Stimulated activated CD4-positive, alpha-beta T cell treated with anti-CD3 and anti-CD28 coated beads, TNF-alpha, amount 100 ng/mL, for 48 hours (primary cell): Measurements from ENCODE around the gene ASPHD1.
"Not testable (repeated sequence)": the region's sequence is repeated elsewhere in the genome, so short reads cannot be mapped to it uniquely, and the experiment has no call there.

Source experiments
- DNase-seq, 3 donors: peaks; one replicate each; pipeline ENCODE4 v3.0.0-alpha.2; 2020; ENCODE audit warnings: low read depth in 3 of 3

The ASPHD1 gene, protein sequence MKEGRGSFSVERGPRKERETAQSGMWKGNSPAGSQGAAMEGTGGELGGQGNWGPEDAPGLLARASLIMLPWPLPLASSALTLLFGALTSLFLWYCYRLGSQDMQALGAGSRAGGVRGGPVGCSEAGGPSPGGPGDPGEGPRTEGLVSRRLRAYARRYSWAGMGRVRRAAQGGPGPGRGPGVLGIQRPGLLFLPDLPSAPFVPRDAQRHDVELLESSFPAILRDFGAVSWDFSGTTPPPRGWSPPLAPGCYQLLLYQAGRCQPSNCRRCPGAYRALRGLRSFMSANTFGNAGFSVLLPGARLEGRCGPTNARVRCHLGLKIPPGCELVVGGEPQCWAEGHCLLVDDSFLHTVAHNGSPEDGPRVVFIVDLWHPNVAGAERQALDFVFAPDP

DNA sequence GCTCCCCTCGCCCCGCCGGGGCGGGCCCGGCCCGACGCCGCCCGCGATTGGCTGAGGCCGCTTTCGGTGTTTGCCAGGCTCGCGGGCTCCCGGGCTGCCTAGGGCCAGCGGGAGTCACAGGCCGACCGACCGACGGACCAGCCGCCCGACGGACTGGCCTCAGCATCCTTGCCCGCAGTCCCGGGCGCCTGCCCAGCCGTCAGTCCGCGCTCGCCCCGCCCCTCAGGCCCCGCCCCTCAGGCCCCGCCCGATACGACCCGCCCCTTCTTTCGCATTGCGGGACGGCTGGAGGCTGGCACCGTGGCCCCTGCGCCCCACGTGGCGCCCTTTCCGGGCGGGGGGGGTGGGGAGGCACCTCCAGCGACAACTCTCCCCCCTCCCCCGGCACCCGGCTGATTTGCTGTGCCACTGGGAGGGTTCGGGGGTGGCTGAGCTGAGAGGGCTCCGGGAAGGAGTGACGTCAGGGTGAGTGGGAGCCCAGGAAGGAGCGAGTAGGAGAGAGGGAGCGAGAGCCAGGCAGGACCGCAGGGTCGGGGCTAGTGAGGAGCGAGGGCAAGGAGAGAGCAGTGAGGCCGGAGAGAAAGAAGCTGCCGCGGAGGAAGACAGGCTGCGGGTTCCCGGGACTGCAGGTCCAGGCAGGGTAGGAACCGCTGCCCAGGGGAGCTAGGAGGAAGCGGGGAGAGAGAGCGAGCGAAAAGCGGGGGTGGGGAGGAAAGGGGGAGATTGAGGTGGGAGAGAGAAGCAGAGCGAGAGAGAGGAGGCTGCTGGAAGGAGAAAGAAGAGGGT, at the start of gene ASPHD1:
ASPHD1 (plus strand) TSS at position 387 of the 786 bp plus-strand sequence. CDS start 484 bp downstream, outside the sequence.
- DNase-seq = peak; percentile 37 to 69 (median 39)

DNA sequence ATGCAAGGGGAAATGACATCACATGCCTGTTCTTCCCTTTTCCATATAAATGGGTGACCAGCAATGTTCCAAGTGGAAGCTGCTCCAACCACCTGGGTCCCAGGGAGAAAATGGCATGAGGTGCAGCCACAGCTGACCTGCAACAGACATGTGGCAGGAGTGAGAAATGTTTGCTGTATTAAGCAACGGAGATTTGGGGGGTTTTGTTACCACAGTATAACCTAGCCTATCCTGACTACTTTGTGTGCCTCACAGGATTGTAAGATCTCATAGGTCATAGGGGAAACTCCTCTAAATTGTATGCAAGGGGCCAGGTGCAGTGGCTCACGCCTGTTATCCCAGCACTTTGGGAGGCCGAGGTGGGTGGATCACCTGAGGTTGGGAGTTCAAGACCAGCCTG, 49.3 kb upstream of the ASPHD1 start:
- no peak for DNase-seq

DNA sequence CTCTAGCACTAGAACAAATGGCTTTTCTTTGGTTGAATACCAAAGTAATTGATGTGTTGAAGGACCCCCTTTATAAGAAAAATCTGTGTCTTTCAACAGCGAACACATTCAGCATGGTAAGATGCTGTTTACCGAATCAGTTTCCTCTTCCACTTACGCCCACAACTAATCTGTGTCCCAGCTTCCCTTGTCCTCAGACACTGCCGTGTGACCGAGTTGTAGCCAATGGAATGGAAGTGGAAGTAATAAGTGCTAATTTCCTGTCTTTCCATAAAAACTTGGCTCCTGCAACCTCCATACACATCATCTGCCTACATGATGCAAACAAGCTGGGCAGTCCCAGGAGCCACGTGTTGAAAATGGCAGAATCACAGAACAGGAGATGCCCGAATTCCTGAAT, 47.6 kb upstream of the ASPHD1 start:
- no peak for DNase-seq

DNA sequence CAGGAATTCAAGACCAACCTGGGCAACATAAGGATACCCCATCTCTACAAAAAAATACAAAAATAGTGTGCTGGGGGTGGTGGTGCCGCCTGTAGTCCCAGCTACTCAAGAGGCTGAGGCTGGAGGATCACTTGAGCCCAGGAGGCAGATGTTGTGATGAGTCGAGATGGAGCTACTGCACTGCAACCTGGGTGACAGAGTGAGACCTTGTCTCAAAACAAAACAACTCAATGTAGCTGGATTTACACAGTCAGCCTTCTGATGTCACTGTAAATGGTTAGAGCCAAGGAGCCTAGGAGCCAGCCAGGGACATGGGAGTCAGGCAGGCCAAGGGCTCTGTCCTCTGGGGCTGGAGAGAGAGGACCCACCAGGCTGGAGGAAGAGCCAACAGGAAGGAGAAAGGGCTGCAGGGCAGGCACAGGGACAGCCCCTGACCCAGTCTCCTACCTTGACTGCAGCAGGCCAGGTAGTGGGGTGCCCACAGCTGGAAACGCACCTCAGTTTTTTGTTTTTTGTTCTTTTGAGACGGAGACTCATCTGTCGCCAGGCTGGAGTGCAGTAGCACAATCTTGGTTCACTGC, 45.7 kb upstream of the ASPHD1 start:
- no peak for DNase-seq

DNA sequence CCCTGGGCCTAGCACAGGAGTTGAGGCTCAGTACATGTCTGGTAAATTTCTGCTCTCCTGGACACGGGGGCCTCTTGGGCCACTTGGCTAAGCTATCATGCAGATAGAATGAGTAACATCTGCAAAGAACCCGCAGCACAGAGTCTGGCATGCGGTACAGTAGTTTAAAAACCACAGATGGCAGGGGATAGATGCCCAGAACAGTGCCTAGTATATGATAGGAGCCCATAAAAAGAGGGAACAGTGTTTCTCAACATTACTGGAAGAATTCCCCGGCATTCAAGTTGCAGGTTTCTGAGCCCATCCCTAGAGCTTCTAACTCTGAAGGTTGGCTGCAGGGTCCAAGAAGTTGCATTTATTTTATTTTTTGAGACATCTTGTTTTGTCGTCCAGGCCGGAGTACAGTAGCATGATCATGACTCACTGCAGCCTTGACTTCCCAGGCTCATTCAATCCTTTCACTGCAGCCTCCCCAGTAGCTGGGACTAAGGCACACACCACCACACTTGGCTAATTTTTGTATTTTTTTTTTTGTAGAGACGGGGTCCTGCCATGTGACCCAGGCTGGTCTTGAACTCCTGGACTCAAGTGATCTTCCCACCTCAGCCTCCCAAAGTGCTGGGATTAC, 43.0 kb upstream of the ASPHD1 start:
- no peak for DNase-seq

DNA sequence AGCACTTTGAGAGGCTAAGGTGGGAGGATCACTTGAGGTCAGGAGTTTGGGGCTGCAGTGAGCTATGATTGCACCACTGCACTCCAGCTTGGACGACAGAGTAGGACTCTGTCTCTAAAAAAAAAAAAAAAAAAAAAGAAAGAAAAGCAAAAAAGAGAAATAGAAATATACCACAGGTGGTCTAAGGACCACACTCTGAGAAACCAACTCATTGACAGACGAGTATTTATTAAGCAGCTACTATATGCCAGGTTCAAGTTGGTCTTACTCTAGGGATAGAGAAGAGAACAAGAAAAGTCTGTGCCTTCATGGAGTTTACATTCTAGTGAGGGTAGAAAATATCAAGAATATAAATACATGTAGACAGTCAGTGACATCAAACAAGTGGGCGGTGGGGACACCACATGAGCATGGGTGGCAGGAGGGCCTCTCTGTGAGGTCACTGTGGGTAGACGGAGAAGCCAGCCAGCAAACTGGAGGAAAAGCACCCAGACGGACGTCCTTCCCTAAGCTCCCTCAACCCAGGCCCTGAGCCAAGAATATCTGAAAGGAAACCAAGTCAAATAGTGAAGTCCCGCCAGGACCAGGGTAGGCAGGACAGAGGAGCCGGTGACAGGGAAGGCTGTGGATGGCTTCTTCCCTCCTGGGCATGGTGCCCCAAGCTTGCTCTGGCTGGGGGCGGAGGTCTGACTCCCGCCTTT, 42.0 kb upstream of the ASPHD1 start:
- DNase-seq = no peak

DNA sequence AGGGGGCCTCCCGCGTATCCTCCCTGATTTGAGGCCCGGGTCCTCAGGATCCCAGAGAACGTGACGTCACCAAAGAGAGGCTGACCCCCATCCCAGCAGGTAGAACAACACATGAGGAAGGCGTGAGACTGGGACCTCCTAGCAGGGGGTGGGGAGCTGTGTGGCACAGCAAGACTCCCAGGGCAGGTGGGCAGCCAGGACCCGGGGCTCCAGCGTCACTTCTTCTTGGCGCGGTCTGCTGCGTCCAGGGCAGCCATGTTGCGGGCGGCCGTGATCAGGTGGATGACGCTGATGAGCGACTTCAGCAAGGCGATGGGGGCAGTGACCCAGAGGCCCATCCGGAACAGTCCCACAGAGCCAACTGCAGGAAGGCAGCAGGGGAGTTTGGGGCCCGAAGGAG, 41.3 kb upstream of the ASPHD1 start:
- no peak for DNase-seq

DNA sequence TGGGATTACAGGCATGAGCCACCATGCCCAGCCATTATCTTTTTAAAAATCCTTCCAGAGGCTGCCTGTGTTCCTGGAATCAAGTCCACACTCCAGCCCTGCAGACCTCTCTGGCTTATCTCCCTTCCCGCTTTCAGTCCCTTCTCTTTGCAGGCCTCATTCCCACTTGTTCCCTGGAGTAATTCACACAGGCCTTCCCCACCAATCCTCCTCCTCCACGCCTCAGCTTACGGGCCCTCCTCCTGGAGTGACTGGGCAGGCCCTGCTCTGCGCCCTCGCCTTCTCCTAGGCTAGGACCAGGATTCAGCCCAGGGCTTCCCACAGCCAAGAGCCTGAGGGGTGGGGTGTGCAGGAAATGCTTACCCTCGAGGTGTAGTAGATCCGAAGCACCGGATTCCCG, 40.1 kb upstream of the ASPHD1 start:
- no peak for DNase-seq

DNA sequence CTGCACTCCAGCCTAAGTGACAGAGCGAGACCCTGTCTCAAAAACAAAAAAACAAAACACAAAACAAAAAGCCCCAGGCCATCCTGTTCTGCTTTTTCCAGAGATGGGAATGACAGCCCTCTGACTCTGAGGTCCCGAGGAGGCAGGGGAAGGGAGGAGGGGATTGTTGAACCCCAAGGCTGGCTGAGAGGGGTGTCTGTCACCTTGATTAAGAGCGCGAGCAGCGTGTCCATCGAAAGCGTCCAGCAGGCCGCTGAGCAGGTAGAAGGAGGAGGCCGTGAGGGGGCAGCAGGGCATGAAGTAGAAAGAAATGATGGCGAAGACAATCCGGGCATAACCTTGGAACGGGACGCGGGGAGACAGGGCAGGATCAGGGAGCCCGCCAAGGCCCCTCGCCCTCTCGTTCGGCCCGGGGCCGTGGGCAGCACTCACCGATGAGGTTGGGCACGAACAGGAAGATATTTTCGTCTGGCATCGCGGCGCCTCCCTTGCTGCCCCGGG, 37.9 kb upstream of the ASPHD1 start:
- DNase-seq = peak in 1 of 3 donors; percentile 12

DNA sequence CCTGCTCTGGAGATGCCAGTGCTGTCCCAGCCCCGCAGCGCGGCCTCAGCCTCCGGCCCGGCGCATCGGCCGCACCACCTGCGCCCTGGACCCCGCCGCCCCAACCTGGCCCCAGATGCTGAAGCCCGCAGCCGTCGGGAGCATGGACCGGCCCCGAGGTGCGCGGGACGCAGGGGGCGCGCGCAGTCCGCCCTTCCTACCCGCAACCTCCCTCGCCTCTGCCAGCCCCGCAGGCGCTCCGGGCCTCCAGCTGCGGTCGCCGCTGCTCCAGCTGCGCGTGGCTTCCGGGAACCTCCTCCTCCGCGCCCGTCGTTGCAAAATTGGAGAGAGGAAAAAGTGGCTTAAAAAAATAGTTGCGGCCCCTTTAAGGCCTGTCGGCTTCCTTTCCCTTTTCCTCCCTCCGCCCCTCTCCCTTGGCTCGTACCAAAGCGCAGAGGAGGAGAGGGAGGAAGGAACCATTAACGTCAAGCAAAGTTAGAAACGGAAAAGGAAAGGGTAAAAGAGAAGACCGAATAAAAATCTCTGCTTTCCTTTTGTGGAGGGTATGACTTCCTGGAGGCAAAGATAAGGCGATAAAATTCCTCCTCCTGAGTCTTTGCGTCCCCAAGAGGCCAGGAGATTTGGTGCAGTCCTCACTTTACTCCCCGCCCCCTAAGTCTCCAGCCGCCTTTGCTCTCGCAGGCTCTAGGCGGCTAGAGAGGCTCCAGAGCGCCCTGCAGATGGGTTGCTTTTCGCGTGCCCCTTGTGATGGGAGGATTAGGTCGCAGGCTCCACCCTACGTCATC, 37.2 kb upstream of the ASPHD1 start, which contains the start of gene CDIPT:
CDIPT (minus strand) TSS at position 343 of the 785 bp plus-strand sequence. CDS start 369 bp downstream, outside the sequence.
- peak; percentile 81 to 91 (median 90) for DNase-seq

DNA sequence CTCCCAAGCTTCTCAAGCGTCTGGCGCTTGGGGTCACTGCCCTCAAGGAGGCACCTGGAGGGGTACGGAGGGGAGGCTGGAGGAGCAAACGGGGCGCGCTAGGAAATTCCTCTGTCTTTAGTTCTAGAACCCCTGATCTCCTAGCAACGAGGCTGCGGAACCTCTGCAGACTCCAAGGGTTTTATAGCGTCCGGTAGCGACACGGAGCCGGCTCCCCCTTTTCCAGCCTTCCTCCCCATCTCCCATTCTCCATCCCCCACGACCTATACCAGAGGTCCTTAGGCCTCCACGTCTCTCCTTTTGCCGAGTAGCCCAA, 36.7 kb upstream of the ASPHD1 start:
- DNase-seq = no peak

DNA sequence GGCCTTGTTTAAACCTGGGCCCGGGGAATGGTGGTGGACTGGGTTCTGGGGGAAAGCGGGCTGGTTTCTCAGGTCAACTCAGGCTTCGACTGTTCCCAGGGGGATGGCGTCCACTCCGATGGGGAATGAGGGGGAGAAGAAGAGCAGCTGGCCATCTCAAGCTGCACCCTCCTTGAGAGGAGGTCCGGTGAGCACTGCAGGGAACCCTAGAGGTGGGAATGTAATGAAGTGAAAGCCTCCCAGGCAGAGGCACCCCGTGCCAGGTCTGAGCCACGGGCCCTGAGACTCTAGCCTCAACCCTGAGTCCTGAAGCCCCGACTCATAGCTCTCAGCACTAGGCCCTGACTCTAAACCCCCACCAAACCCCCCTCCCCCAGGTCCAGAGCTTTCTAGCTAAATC, 36.1 kb upstream of the ASPHD1 start:
- DNase-seq = no peak

DNA sequence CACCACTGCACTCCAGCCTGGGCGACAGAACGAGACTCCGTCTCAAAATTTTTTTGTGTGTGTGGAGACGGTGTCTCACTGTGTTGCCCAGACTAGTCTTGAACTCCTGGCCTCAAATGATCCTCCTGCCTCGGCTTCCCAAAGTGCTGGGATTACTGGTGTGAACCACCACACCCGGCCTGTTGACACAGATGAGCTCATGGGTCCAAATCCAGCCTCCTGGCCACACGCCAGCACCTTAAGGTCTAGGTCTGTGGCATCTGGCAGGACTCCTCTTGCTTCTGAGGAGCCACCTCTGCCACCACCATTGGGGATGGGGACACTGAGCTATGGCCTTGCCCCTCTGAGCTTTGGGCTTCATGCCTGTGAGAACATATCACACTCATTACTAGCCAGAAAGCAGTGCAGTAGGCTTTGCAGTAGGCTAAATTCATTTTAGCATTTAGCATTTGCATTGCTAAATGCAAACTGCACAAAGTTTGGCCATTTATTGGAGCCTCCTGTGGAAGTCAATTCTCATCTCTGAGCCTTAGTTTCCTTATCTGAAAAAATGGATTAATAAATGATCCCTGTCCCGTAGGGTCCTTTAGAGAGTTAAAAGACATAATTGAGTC, 31.8 kb upstream of the ASPHD1 start:
- DNase-seq = no peak

DNA sequence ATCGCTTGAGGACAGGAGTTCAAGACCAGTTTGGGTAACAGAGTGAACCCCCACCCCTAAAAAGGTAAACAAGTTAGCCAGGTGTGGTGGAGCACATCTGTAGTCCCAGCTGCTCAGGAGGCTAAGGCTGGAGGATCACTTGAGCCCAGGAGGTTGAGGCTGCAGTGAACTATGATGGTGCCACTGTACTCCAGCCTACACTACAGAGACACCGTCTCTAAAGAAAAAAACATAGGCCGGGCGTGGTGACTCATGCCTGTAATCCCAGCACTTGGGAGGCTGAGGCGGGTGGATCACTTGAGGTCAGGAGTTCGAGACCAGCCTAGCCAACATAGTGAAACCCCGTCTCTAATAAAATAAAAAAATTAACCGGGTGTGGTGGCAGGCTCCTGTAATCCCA, 31.2 kb upstream of the ASPHD1 start:
- DNase-seq = not testable (repeated sequence)

DNA sequence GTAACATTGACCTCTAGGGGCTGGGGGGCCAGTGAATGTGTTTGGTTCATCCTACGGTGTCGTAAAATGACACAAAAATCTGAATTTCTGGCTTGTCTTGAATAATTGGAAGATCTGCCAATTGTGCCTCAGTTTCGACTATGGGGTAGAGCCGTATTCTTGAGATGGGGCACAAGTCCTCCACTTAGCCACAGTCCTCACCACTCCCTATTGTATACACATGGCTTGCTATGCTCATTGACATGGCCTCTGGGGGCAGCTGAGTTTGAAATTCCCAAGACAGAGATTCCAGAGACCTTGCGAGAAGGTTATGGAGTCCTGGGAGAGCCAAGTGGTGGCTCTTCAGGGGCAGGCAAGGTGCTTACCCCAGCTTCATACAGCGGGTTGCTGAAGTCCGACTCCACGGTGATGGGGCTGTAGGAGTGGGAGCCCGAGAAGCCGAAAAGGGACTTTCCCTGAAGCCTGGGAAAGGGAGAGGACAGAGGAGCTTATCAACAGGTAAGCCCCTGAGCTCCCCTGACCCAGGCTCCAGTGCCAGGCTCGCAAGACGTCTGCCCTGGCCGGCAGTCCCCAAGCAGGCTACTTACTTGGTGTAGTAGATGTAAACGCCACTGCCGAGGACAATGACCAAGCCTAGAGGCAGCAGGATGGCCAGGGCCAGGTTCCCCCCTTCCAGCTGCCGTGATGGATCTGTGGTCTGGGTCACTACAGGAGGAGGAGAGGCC, 28.3 kb upstream of the ASPHD1 start:
- DNase-seq = no peak

DNA sequence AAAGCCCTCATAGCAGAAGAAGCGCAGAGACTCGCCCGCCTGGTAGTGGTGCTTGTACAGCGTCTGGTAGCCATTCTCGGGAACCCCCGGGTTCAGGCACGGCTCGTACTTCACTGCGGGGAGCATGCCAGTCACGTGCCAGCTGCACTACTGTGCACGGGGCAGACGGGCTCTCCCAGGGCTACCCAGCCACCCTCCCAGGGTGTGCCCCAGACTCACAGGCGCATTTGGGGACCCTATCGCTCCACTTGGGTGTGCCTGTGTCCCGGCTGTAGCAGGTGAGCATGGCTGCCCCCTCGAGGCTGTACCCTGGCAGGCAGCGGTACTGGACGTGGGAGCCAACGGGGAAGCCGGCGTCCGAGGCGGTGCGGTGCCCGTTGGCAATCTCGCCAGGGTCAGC, 27.0 kb upstream of the ASPHD1 start:
- DNase-seq = no peak

DNA sequence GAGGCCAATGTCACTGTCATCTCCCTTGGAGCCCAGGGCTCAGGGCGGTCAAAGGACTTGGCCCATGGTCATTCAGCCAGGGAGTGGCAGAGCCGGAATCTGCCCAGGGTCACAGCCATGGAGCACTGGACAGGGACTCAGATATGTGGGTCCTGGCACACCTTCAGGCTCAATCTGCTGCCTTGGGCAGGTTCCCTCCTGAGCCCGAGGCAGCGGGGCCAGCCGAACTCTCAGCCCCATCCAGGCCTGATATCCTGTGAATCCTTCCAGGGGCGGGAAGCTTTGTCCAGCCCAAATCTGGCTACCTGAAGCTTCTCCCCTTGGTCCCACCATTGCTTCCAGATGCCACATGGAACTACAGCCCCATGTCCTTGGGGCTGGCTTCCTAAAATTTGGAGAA, 25.1 kb upstream of the ASPHD1 start:
- DNase-seq = no peak

DNA sequence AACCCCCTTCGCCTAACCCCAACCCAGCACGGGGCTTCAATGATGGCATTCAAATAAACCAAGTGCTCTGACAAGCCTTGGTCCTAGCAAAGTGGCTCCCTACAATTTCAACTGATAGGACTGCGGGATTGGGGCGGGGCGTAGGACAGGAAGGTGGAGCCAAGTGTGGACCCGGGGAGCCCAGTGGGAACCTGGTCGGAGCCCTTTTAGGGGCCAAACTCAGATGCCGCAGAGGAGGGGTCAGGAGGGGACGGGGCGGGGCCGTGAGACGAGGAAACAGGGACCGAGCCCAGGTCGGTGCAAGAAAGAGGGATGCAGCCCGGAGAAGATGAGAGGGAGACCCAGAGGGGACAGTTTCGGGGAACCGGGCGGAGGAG, 24.1 kb upstream of the ASPHD1 start:
- no peak for DNase-seq

DNA sequence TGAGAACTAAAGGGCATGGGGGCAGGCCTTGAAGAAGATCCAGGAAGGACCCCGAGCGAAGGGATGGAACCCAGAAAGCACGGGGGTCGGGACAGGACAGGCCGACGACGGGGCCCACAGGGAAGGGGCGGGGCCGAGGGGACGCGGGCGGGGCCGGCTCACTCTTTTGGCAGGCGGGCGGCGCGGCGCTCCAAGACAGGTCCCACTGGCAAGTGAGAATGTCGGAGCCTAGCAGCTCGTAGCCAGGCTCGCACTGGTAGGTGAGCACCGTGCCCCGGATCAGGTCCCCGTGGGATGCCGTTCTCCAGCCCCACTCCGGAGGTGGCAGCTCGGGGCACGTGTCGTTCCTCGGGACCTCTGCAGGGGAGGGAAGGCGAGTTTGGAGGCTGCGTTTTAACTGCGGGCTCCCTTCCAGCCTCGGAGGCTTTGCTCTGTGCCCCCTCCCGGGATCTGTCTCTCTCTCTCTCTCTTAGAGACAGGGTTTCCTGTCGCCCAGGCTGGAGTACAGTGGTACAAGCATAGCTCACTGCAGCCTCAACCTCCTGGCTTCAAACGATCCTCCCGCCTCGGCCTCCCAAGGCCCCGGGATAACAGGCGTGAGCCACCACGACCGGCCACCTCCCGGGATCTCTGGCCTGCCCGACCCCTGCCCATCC, 23.6 kb upstream of the ASPHD1 start:
- peak in 1 of 3 donors; percentile 41 for DNase-seq
